GM12878 (cell line): Measurements from ENCODE around the gene APOO. TPM values are rescaled to one million over a fixed set of nuclear protein-coding genes. Genes with fewer than 3 reads are reported as not detected.

Source experiments
- ATAC-seq: fragments of 200-7000 bp; cut with Tn5 transposase; 3 replicates; pipeline ENCODE4 v1.9.1; 2020; ENCODE audit warnings: mild to moderate bottlenecking, moderate library complexity
- BruUV-seq: library from RNA; stranded (reverse); fragments of 400-500 nt; replicated peaks from 2 replicates; lab custom pipeline; 2021; lab: Mats Ljungman, UMichigan
- CTCF ChIA-PET: fragments of 300-600 bp; sonication (Branson Sonifier 250); formaldehyde crosslinking; extraction: SDS; loops from one replicate; lab custom pipeline; 2021; ENCODE audit warnings: inconsistent platforms; lab: Yijun Ruan, JAX
- POLR2A ChIA-PET: fragments of 350-600 bp; formaldehyde crosslinking; extraction: SDS; loops from one replicate; lab custom pipeline; 2021; ENCODE audit warnings: inconsistent platforms; lab: Charles Lee
- RAD21 ChIA-PET: fragments of 300-600 bp; sonication (Branson Sonifier 250); formaldehyde crosslinking; loops from one replicate; lab custom pipeline; 2023; ENCODE audit warnings: antibody characterized with exemption; ENCODE audit not compliant: unreplicated experiment; lab: Charles Lee
- SMC1A ChIA-PET: fragments of 300-600 bp; sonication (Branson Sonifier 250); formaldehyde crosslinking; loops from one replicate; lab custom pipeline; 2023; ENCODE audit not compliant: unreplicated experiment, uncharacterized antibody; lab: Charles Lee
- DNase-seq: peaks from one replicate; pipeline ENCODE4 v3.0.0-alpha.2; 2011; ENCODE audit warnings: low read depth, low spot score
- FAIRE-seq: peaks from 3 replicates; lab custom pipeline; 2011; peaks lifted over from hg19 to GRCh38; lab: Jason Lieb, UNC
- H2AFZ ChIP-seq: 2 replicates; pipeline ENCODE4 v1.6.0; 2011; ENCODE audit warnings: low read depth, low read length, control low read depth; ENCODE audit not compliant: control insufficient read depth
- H3K27ac ChIP-seq: 2 replicates; pipeline ENCODE4 v1.5.1; 2011; ENCODE audit warnings: control low read depth; ENCODE audit not compliant: control insufficient read depth, insufficient read depth
- H3K27me3 ChIP-seq, 2 experiments: replicated peaks in 1 of 2; 2 replicates each; pipeline versions ENCODE4 v1.6.0 to v1.6.1; 2011; ENCODE audit warnings: low read length in 1 of 2; ENCODE audit not compliant: control insufficient read depth in 2 of 2, insufficient read depth in 2 of 2
- H3K36me3 ChIP-seq, 2 experiments: 2 replicates each; pipeline ENCODE4 v1.5.1; 2011; ENCODE audit warnings: low read length in 1 of 2; ENCODE audit not compliant: control insufficient read depth in 2 of 2, insufficient read depth in 2 of 2
- H3K4me1 ChIP-seq: 2 replicates; pipeline ENCODE4 v1.6.1; 2011; ENCODE audit warnings: mild to moderate bottlenecking, low read length, moderate library complexity, mixed read lengths; ENCODE audit not compliant: control insufficient read depth, insufficient read depth
- H3K4me2 ChIP-seq: 2 replicates; pipeline ENCODE4 v1.6.0; 2011; ENCODE audit warnings: control low read depth; ENCODE audit not compliant: control insufficient read depth, insufficient read depth
- H3K4me3 ChIP-seq: fragments of 200-600 bp; sonication (generic); 2 replicates; pipeline ENCODE4 v1.5.1; 2016
- H3K79me2 ChIP-seq: 2 replicates; pipeline ENCODE4 v1.6.0; 2011; ENCODE audit warnings: low read length; ENCODE audit not compliant: control insufficient read depth, insufficient read depth
- H3K9ac ChIP-seq: 2 replicates; pipeline ENCODE4 v1.8.0; 2011; ENCODE audit warnings: low read length, control low read depth, mixed read lengths; ENCODE audit not compliant: control insufficient read depth, insufficient read depth
- H3K9me3 ChIP-seq: replicated peaks from 3 replicates; pipeline ENCODE4 v1.5.1; 2011; ENCODE audit warnings: mild to moderate bottlenecking, low read length; ENCODE audit not compliant: control insufficient read depth, insufficient read depth
- H4K20me1 ChIP-seq: 2 replicates; pipeline ENCODE4 v1.6.0; 2011; ENCODE audit not compliant: control insufficient read depth, insufficient read depth
- BACH1 ChIP-seq: fragments of 450-650 bp; IDR thresholded peaks from 2 replicates; pipeline ENCODE4 v1.6.1; 2017; ENCODE audit warnings: mild to moderate bottlenecking, borderline replicate concordance
- CBX5 ChIP-seq: sonication (generic); IDR thresholded peaks from 2 replicates; pipeline ENCODE4 v1.6.1; 2016; ENCODE audit warnings: low read depth, moderate library complexity, mild to moderate bottlenecking, inconsistent platforms
- CHD4 ChIP-seq: fragments of 200-600 bp; sonication (generic); IDR thresholded peaks from 2 replicates; pipeline ENCODE4 v1.6.1; 2016; ENCODE audit warnings: mild to moderate bottlenecking
- ETV6 ChIP-seq, 2 experiments: fragments of 450-650 bp in 1 of 2; IDR thresholded peaks in 1 of 2; conservative IDR thresholded peaks in 1 of 2; 2 replicates each; pipeline ENCODE4 v1.6.1; 2014; ENCODE audit warnings: antibody characterized with exemption in 1 of 2, borderline replicate concordance in 1 of 2, low read depth in 1 of 2, mild to moderate bottlenecking in 1 of 2, moderate library complexity in 1 of 2
- FOS ChIP-seq: IDR thresholded peaks from 3 replicates; pipeline ENCODE4 v1.6.1; 2011; ENCODE audit warnings: borderline replicate concordance; ENCODE audit not compliant: insufficient read length; ENCODE audit errors: extremely low read depth
- HCFC1 ChIP-seq: fragments of 150-350 bp; IDR thresholded peaks from 2 replicates; pipeline ENCODE4 v1.6.1; 2014; ENCODE audit warnings: low read length
- HDAC2 ChIP-seq: fragments of 200-600 bp; sonication (generic); IDR thresholded peaks from 2 replicates; pipeline ENCODE4 v1.6.1; 2017
- MYB ChIP-seq: fragments of 150-350 bp; IDR thresholded peaks from 2 replicates; pipeline ENCODE4 v1.6.1; 2014; ENCODE audit warnings: mild to moderate bottlenecking, low read depth, low read length, borderline replicate concordance
- NR2C2 ChIP-seq: IDR thresholded peaks from 2 replicates; pipeline ENCODE4 v1.6.1; 2011; ENCODE audit warnings: borderline replicate concordance, low read depth; ENCODE audit not compliant: control insufficient read depth, insufficient read length
- NR2F1 ChIP-seq: fragments of 450-650 bp; conservative IDR thresholded peaks from 2 replicates; pipeline ENCODE4 v1.6.1; 2017; ENCODE audit warnings: mild to moderate bottlenecking
- RBBP5 ChIP-seq: fragments of 200-600 bp; sonication (generic); conservative IDR thresholded peaks from 2 replicates; pipeline ENCODE4 v1.6.1; 2016
- SIX5 ChIP-seq: IDR thresholded peaks from 2 replicates; pipeline ENCODE4 v1.6.1; 2011; ENCODE audit warnings: mild to moderate bottlenecking, low read depth, low read length, moderate library complexity; ENCODE audit not compliant: severe bottlenecking
- TCF12 ChIP-seq: IDR thresholded peaks from 2 replicates; pipeline ENCODE4 v1.6.1; 2011; ENCODE audit warnings: low read depth, mild to moderate bottlenecking, low read length
- WGBS: methylation state at CpG from one replicate; pipeline ENCODE4 v1.1.6; 2016; ENCODE audit warnings: low lambda C conversion rate; ENCODE audit not compliant: insufficient replicate concordance, insufficient coverage; ENCODE audit errors: missing lambda C conversion rate; 5-methylcytosine and 5-hydroxymethylcytosine counted together
- in situ Hi-C: fragments of 300-500 bp; cut with MboI; formaldehyde crosslinking; loops from 9 replicates; pipeline ENCODE4 v1.14.3; 2018; ENCODE audit warnings: mixed read lengths
- intact Hi-C: fragments of 100-400 bp; cut with micrococcal nuclease; formaldehyde crosslinking; loops from one replicate; pipeline ENCODE4 v1.14.2; 2022; ENCODE audit not compliant: unreplicated experiment
- polyA plus RNA-seq, 11 experiments: library from polyadenylated mRNA; depleted of rRNA in 4 of 11; unstranded in 6 of 11; stranded (reverse) in 5 of 11; fragments of >200 nt; fragmentation: Nextera tagmentation in 4 of 11; fragmentation: Illumina TruSeq in 1 of 11; extraction: Ambion mirVana in 4 of 11; extraction: Trizol in 1 of 11; gene quantifications; 1 replicate in 1 of 11; 2 replicates in 10 of 11; pipeline versions ENCODE4 v1.2.1 to v1.2.3, GENCODE V29; 2011 to 2016; ENCODE audit warnings: inconsistent platforms in 2 of 11, missing spikeins in 2 of 11, low read depth in 1 of 11
- total RNA-seq, 4 experiments: library from RNA; depleted of rRNA in 3 of 4; stranded (reverse); fragments of >200 nt in 3 of 4; fragmentation: Illumina TruSeq in 1 of 4; extraction: Trizol in 1 of 4; gene quantifications; 2 replicates each; pipeline versions ENCODE4 v1.2.1 to v1.2.3, GENCODE V29; 2013 to 2021
- TF ChIP-seq, protein P1 (sequence below): fragments of 450-650 bp; formaldehyde crosslinking; IDR thresholded peaks from 2 replicates; pipeline ENCODE4 v1.4.0; 2022; ENCODE audit warnings: mild to moderate bottlenecking, moderate library complexity
- TF ChIP-seq, protein P2 (sequence below): fragments of 450-650 bp; IDR thresholded peaks from 2 replicates; pipeline ENCODE4 v1.6.1; 2016; ENCODE audit warnings: mild to moderate bottlenecking

The APOO gene
- total and polyA plus RNA-seq, 10 of the 15 experiments (the other 5 are each of a cell fraction or from before 2014, with no cell fraction given), result 20.7 to 68.7 (median 35.5) TPM

DNA sequence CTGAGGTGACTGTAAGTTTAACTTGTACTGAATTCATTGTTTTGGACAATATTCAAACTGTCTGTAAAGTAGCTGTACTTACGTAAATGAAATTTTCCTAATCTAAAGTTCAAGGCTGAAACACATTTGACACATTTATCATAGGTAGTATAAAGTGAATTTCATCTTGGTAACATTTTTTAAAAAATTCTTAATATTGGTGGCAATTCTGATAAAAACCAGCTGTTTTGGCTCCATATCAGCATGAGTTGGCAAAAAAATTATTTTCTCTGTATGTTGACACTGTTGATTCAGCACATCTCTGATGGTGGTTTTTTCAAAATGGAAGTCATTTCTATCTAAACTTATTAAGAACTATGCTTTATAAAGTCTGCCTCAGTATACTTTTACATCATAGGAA lies 31.0 kb upstream of the APOO start:
- no peak overlapping the region for H2AFZ ChIP-seq
- 94% methylated on average over 1 of the region's 1 CpG for WGBS
- RAD21 ChIA-PET, result no interaction called here

More for the DNA sequence above, 31.0 kb upstream of the APOO start:
- TF ChIP-seq ETV6 (conservative IDR thresholded peaks at IDR 0.05 in 1 of 2, IDR thresholded peaks at IDR 0.05 in 1 of 2; ENCODE audit: borderline replicate concordance in 1 of 2, low read depth in 1 of 2), result no peak
- TF ChIP-seq NR2F1, result no peak
- no peak for TF ChIP-seq CHD4
- TF ChIP-seq FOS, result no peak
- no peak for TF ChIP-seq SIX5
- no peak for TF ChIP-seq CBX5
- TF ChIP-seq MYB, result no peak
- no peak for TF ChIP-seq HCFC1
- TF ChIP-seq, protein P1, sequence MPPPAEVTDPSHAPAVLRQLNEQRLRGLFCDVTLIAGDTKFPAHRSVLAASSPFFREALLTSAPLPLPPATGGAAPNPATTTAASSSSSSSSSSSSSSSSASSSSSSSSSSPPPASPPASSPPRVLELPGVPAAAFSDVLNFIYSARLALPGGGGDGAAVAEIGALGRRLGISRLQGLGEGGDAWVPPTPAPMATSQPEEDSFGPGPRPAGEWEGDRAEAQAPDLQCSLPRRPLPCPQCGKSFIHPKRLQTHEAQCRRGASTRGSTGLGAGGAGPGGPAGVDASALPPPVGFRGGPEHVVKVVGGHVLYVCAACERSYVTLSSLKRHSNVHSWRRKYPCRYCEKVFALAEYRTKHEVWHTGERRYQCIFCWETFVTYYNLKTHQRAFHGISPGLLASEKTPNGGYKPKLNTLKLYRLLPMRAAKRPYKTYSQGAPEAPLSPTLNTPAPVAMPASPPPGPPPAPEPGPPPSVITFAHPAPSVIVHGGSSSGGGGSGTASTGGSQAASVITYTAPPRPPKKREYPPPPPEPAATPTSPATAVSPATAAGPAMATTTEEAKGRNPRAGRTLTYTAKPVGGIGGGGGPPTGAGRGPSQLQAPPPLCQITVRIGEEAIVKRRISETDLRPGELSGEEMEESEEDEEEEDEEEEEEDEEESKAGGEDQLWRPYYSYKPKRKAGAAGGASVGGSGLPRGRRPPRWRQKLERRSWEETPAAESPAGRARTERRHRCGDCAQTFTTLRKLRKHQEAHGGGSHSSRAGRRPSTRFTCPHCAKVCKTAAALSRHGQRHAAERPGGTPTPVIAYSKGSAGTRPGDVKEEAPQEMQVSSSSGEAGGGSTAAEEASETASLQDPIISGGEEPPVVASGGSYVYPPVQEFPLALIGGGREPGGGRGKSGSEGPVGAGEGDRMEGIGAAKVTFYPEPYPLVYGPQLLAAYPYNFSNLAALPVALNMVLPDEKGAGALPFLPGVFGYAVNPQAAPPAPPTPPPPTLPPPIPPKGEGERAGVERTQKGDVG (CRISPR knock-in tag), result no peak
- TF ChIP-seq RBBP5, result no peak
- TF ChIP-seq BACH1, result no peak
- no peak for TF ChIP-seq HDAC2
- TF ChIP-seq, protein P2, sequence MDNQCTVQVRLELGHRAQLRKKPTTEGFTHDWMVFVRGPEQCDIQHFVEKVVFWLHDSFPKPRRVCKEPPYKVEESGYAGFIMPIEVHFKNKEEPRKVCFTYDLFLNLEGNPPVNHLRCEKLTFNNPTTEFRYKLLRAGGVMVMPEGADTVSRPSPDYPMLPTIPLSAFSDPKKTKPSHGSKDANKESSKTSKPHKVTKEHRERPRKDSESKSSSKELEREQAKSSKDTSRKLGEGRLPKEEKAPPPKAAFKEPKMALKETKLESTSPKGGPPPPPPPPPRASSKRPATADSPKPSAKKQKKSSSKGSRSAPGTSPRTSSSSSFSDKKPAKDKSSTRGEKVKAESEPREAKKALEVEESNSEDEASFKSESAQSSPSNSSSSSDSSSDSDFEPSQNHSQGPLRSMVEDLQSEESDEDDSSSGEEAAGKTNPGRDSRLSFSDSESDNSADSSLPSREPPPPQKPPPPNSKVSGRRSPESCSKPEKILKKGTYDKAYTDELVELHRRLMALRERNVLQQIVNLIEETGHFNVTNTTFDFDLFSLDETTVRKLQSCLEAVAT, result no peak
- no peak for TF ChIP-seq TCF12
- no peak for TF ChIP-seq NR2C2
- Histone ChIP-seq H3K4me2 (no peak overlapping the region), H3K4me3 (no peak overlapping the region), H3K27ac (no peak overlapping the region), H3K9me3 (no peaks in the 10 kb centered on the region), H3K36me3 (no peaks in the 10 kb centered on the region), H3K27me3 (no peaks in the 10 kb centered on the region), H4K20me1 (no peaks in the 10 kb centered on the region), H3K4me1 (no peaks in the 10 kb centered on the region; the same call in 1 of the 2 replicates), H3K79me2 (no peaks in the 10 kb centered on the region), H3K9ac (no peak overlapping the region)
- in situ Hi-C loops (no loop called here), intact Hi-C loops (no loop called here)
- no peak for FAIRE-seq
- ATAC-seq, result no peak
- ChIA-PET POLR2A (interaction anchor here (1.1 kb wide), 1 partner anchor 115 kb away, joined by 8 read pairs; no protein-coding TSS in a partner anchor), SMC1A (interaction anchor here (1.3 kb wide), 1 partner anchor 36 kb away, joined by 3 read pairs; no protein-coding TSS in a partner anchor), CTCF (interaction anchor here (0.5 to 0.9 kb wide), 3 partner anchors 16 to 597 kb away, joined by 3 read pairs; no protein-coding TSS in a partner anchor)
- BruUV-seq, result no TSS peak
- DNase-seq, result no peak
